GM21360 (cell line): ENCODE data around the gene MAP3K2.

ENCODE experiments used
- ATAC-seq: cut with Tn5 transposase; IDR thresholded peaks from one replicate; pipeline ENCODE4 v1.9.1; 2021; ENCODE audit warnings: mild to moderate bottlenecking, moderate library complexity; ENCODE audit not compliant: unreplicated experiment

Gene MAP3K2

GRCh38 chr2:127386246-127386645 is 1.5 kb downstream of the MAP3K2 start:
- ATAC-seq, result no peak

- no peak for ATAC-seq
These were observed 3.2 kb downstream of the MAP3K2 start for GRCh38 chr2:127384529-127384928.

- ATAC-seq, result no peak
These were observed 4.9 kb downstream of the MAP3K2 start for GRCh38 chr2:127382831-127383230.

- no peak for ATAC-seq
These were observed 6.0 kb downstream of the MAP3K2 start for GRCh38 chr2:127381762-127382161.

GRCh38 chr2:127379712-127380355 is 7.9 kb downstream of the MAP3K2 start:
- no peak for ATAC-seq

GRCh38 chr2:127378720-127379119 is 9.1 kb downstream of the MAP3K2 start:
- no peak for ATAC-seq

GRCh38 chr2:127377262-127377661 is 10.5 kb downstream of the MAP3K2 start:
- ATAC-seq, result no peak

- no peak for ATAC-seq
These were observed 11.5 kb downstream of the MAP3K2 start for GRCh38 chr2:127376257-127376656.

GRCh38 chr2:127373362-127374083 is 14.3 kb downstream of the MAP3K2 start:
- no peak for ATAC-seq

- no peak for ATAC-seq
These were observed 16.7 kb downstream of the MAP3K2 start for GRCh38 chr2:127371037-127371436.

GRCh38 chr2:127370010-127370409 is 17.8 kb downstream of the MAP3K2 start:
- no peak for ATAC-seq

GRCh38 chr2:127365211-127365643 is 22.5 kb downstream of the MAP3K2 start:
- no peak for ATAC-seq

GRCh38 chr2:127362971-127363370 is 24.8 kb downstream of the MAP3K2 start:
- ATAC-seq, result no peak

GRCh38 chr2:127361929-127362885 is 25.6 kb downstream of the MAP3K2 start:
- ATAC-seq, result no peak

GRCh38 chr2:127360242-127360641 is 27.5 kb downstream of the MAP3K2 start:
- no peak for ATAC-seq

- ATAC-seq, result no peak
These were observed 28.3 kb downstream of the MAP3K2 start for GRCh38 chr2:127359520-127359919.

- ATAC-seq, result no peak
These were observed 28.8 kb downstream of the MAP3K2 start for GRCh38 chr2:127358971-127359370.

GRCh38 chr2:127358044-127358443 is 29.7 kb downstream of the MAP3K2 start:
- ATAC-seq, result no peak

- ATAC-seq, result no peak
These were observed 30.2 kb downstream of the MAP3K2 start for GRCh38 chr2:127357591-127357990.

- ATAC-seq, result no peak
These were observed 31.2 kb downstream of the MAP3K2 start for GRCh38 chr2:127356531-127356930.

GRCh38 chr2:127355407-127356008 is 32.3 kb downstream of the MAP3K2 start:
- no peak for ATAC-seq
